Daoy (cell line): ENCODE data around the gene RBP2. TPM values are rescaled to one million over a fixed set of nuclear protein-coding genes. Genes with fewer than 3 reads are reported as not detected.

Experiments
- total RNA-seq: library from RNA; depleted of rRNA; stranded (reverse); fragments of >200 nt; shearing (Covaris generic); gene quantifications from 2 replicates; pipeline ENCODE4 v1.2.3, GENCODE V29; 2014; rRNA removed

Gene RBP2
- total RNA-seq, 1 experiment from 2014 or later, result not detected

Other genes starting within 250 kb of the RBP2 start
- 163 and 204 TPM in 2 replicates for gene MRPS22, start 132.5 kb downstream of the RBP2 start, total RNA-seq
- gene COPB2, start 86.9 kb downstream of the RBP2 start, total RNA-seq, result 139 and 156 TPM in 2 replicates
- 9.2 and 17.7 TPM in 2 replicates for gene RBP1, start 63.2 kb upstream of the RBP2 start, total RNA-seq
- gene NMNAT3, start 201.5 kb upstream of the RBP2 start, total RNA-seq, result 2.0 and 3.7 TPM in 2 replicates